ENCODE measurements around the gene FBXW5.

Gene FBXW5

GRCh38 chr9:136965771-136966484 is 21.4 kb upstream of the FBXW5 start:
- no peak for TF ChIP-seq CTCF (IDR thresholded peaks at IDR 0.05; ENCODE audit: borderline replicate concordance, insufficient read depth, low read depth, low read length)
- no peak overlapping the region for H3K4me3 ChIP-seq (ENCODE audit: low read depth, low read length)

- no peak for TF ChIP-seq CTCF (IDR thresholded peaks at IDR 0.05; ENCODE audit: borderline replicate concordance, insufficient read depth, low read depth, low read length)
Measured at GRCh38 chr9:136964833-136965422, 20.4 kb upstream of the FBXW5 start.

GRCh38 chr9:136964171-136964689 is 19.7 kb upstream of the FBXW5 start:
- TF ChIP-seq CTCF (IDR thresholded peaks at IDR 0.05; ENCODE audit: borderline replicate concordance, insufficient read depth, low read depth, low read length): no peak
- no peak overlapping the region for H3K4me3 ChIP-seq (ENCODE audit: low read depth, low read length)

More at GRCh38 chr9:136964833-136965422, 20.4 kb upstream of the FBXW5 start:
- no peak overlapping the region for H3K4me3 ChIP-seq (ENCODE audit: low read depth, low read length)

- TF ChIP-seq CTCF (IDR thresholded peaks at IDR 0.05; ENCODE audit: borderline replicate concordance, insufficient read depth, low read depth, low read length): no peak
- H3K4me3 ChIP-seq (ENCODE audit: low read depth, low read length): no peak overlapping the region
Measured at GRCh38 chr9:136963751-136964150, 19.2 kb upstream of the FBXW5 start.

- no peak for TF ChIP-seq CTCF (IDR thresholded peaks at IDR 0.05; ENCODE audit: borderline replicate concordance, insufficient read depth, low read depth, low read length)
- no peak overlapping the region for H3K4me3 ChIP-seq (ENCODE audit: low read depth, low read length)
Measured at GRCh38 chr9:136963341-136963740, 18.8 kb upstream of the FBXW5 start.

- TF ChIP-seq CTCF (IDR thresholded peaks at IDR 0.05; ENCODE audit: borderline replicate concordance, insufficient read depth, low read depth, low read length): no peak
- H3K4me3 ChIP-seq (ENCODE audit: low read depth, low read length): no peak overlapping the region
Measured at GRCh38 chr9:136962701-136963248, 18.2 kb upstream of the FBXW5 start.

Data from GM12875 (cell line).